ENCODE measurements around the gene LRMDA.

DNA sequence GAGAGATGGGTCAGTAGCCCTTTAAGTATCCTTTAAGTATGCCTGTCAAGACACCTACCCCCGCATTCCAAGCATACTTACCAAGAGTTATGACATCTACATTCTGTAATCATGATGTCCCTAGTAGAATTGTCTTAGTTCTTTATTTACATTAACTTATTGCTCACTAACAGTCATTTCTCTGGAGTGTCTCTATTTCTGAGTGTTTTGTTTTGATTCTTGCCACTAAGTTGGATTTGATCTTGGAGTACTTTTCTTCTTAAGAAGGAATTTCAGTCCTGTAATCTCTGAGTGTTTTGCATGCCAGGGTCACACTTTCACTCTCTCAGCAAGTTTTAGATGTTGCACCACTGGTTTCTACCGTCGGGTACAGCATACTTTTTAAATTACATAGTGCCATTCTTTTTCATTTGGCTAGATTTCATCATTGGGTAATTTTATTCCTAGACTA lies 1152.3 kb downstream of the LRMDA start:
- TF ChIP-seq YY1 (IDR thresholded peaks at IDR 0.05; ENCODE audit: low read depth) (no peak), RAD21 (IDR thresholded peaks at IDR 0.05; ENCODE audit: low read depth) (no peak)

All from Ishikawa (cell line).